ENCODE measurements around the gene ENTPD7.

GRCh38 chr10:99671386-99671785, 12.1 kb downstream of the ENTPD7 start:
- TF ChIP-seq, protein P1, sequence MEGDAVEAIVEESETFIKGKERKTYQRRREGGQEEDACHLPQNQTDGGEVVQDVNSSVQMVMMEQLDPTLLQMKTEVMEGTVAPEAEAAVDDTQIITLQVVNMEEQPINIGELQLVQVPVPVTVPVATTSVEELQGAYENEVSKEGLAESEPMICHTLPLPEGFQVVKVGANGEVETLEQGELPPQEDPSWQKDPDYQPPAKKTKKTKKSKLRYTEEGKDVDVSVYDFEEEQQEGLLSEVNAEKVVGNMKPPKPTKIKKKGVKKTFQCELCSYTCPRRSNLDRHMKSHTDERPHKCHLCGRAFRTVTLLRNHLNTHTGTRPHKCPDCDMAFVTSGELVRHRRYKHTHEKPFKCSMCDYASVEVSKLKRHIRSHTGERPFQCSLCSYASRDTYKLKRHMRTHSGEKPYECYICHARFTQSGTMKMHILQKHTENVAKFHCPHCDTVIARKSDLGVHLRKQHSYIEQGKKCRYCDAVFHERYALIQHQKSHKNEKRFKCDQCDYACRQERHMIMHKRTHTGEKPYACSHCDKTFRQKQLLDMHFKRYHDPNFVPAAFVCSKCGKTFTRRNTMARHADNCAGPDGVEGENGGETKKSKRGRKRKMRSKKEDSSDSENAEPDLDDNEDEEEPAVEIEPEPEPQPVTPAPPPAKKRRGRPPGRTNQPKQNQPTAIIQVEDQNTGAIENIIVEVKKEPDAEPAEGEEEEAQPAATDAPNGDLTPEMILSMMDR (conservative IDR thresholded peaks at IDR 0.05): no peak
- TF ChIP-seq ZFX (IDR thresholded peaks at IDR 0.05): no peak

Measured in C4-2B (cell line).